Sigmoid colon (tissue), 4 donors: ENCODE data around the gene STK4.

Source experiments
- CTCF ChIP-seq, 4 experiments: fragments of 450-650 bp in 3 of 4; fragments of 200-600 bp in 1 of 4; IDR thresholded peaks; one replicate each; pipeline ENCODE4 v1.5.1; 2016 to 2019; ENCODE audit warnings: antibody characterized with exemption in 4 of 4, mild to moderate bottlenecking in 3 of 4, moderate library complexity in 2 of 4
- EP300 ChIP-seq, 4 donors: sonication (generic); formaldehyde crosslinking; IDR thresholded peaks; one replicate each; pipeline ENCODE4 v1.6.1; 2017; ENCODE audit warnings: antibody characterized with exemption in 4 of 4
- POLR2A ChIP-seq, 2 donors: fragments of 450-650 bp; IDR thresholded peaks; one replicate each; pipeline ENCODE4 v1.6.1; 2016; ENCODE audit warnings: antibody characterized with exemption in 2 of 2, mild to moderate bottlenecking in 2 of 2, moderate library complexity in 2 of 2

GRCh38 chr20:45019027-45019761 lies 52.9 kb downstream of the STK4 start:
- TF ChIP-seq POLR2A (IDR thresholded peaks at IDR 0.05) (no peak), CTCF (IDR thresholded peaks at IDR 0.05) (no peak), EP300 (IDR thresholded peaks at IDR 0.05) (no peak)
